ENCODE results near the gene CD160.

Gene CD160

GRCh38 chr1:145729666-145730436, 10.6 kb downstream of the CD160 start:
- Histone ChIP-seq H3K4me1 (ENCODE audit: insufficient read depth, low read length) (no peaks in the 10 kb centered on the region), H3K4me3 (ENCODE audit: low read depth in 1 of 2, low read length in 2 of 2) (no peak overlapping the region), H3K4me2 (ENCODE audit: insufficient read depth, low read length) (no peak overlapping the region), H3K27me3 (ENCODE audit: insufficient read depth, low read length, poor library complexity) (no peaks in the 10 kb centered on the region), H3K36me3 (ENCODE audit: insufficient read depth, low read length) (no peaks in the 10 kb centered on the region), H2AFZ (ENCODE audit: low read depth, low read length) (no peak overlapping the region), H3K27ac (ENCODE audit: low read length) (no peak overlapping the region), H3K79me2 (ENCODE audit: insufficient read depth, low read length) (no peaks in the 10 kb centered on the region), H3K9ac (ENCODE audit: low read depth, low read length) (no peak overlapping the region), H4K20me1 (ENCODE audit: insufficient read depth, low read length) (no peaks in the 10 kb centered on the region), H3K9me3 (ENCODE audit: insufficient read depth, low read length, severe bottlenecking) (no peaks in the 10 kb centered on the region)
- TF ChIP-seq CTCF (IDR thresholded peaks at IDR 0.05; ENCODE audit: borderline replicate concordance, extremely low read depth, low read length, poor library complexity, severe bottlenecking) (no peak), EZH2 (IDR thresholded peaks at IDR 0.05; ENCODE audit: borderline replicate concordance, low read depth, low read length, severe bottlenecking) (no peak)
- DNase-seq, result no peak
- no peak for ATAC-seq (ENCODE audit: insufficient read depth, low read depth)

GRCh38 chr1:145730467-145730866, 11.2 kb downstream of the CD160 start:
- Histone ChIP-seq H3K27ac (ENCODE audit: low read length) (no peak overlapping the region), H3K4me2 (ENCODE audit: insufficient read depth, low read length) (no peak overlapping the region), H3K9me3 (ENCODE audit: insufficient read depth, low read length, severe bottlenecking) (no peaks in the 10 kb centered on the region), H3K79me2 (ENCODE audit: insufficient read depth, low read length) (no peaks in the 10 kb centered on the region), H3K36me3 (ENCODE audit: insufficient read depth, low read length) (no peaks in the 10 kb centered on the region), H3K27me3 (ENCODE audit: insufficient read depth, low read length, poor library complexity) (no peaks in the 10 kb centered on the region), H3K9ac (ENCODE audit: low read depth, low read length) (no peak overlapping the region), H4K20me1 (ENCODE audit: insufficient read depth, low read length) (no peaks in the 10 kb centered on the region), H2AFZ (ENCODE audit: low read depth, low read length) (no peak overlapping the region), H3K4me3 (ENCODE audit: low read depth in 1 of 2, low read length in 2 of 2) (no peak overlapping the region), H3K4me1 (ENCODE audit: insufficient read depth, low read length) (no peaks in the 10 kb centered on the region)
- no peak for DNase-seq
- no peak for TF ChIP-seq CTCF (IDR thresholded peaks at IDR 0.05; ENCODE audit: borderline replicate concordance, extremely low read depth, low read length, poor library complexity, severe bottlenecking)
- no peak for TF ChIP-seq EZH2 (IDR thresholded peaks at IDR 0.05; ENCODE audit: borderline replicate concordance, low read depth, low read length, severe bottlenecking)
- ATAC-seq (ENCODE audit: insufficient read depth, low read depth), result no peak

GRCh38 chr1:145730900-145731299, 11.6 kb downstream of the CD160 start:
- TF ChIP-seq EZH2 (IDR thresholded peaks at IDR 0.05; ENCODE audit: borderline replicate concordance, low read depth, low read length, severe bottlenecking), result no peak
- TF ChIP-seq CTCF (IDR thresholded peaks at IDR 0.05; ENCODE audit: borderline replicate concordance, extremely low read depth, low read length, poor library complexity, severe bottlenecking), result no peak
- no peaks in the 10 kb centered on the region for H3K79me2 ChIP-seq (ENCODE audit: insufficient read depth, low read length)
- DNase-seq, result no peak
- no peaks in the 10 kb centered on the region for H3K36me3 ChIP-seq (ENCODE audit: insufficient read depth, low read length)
- H3K9ac ChIP-seq (ENCODE audit: low read depth, low read length), result no peak overlapping the region
- ATAC-seq (ENCODE audit: insufficient read depth, low read depth), result no peak
- H3K27me3 ChIP-seq (ENCODE audit: insufficient read depth, low read length, poor library complexity), result no peaks in the 10 kb centered on the region
- no peaks in the 10 kb centered on the region for H3K9me3 ChIP-seq (ENCODE audit: insufficient read depth, low read length, severe bottlenecking)
- no peak overlapping the region for H3K4me2 ChIP-seq (ENCODE audit: insufficient read depth, low read length)
- no peaks in the 10 kb centered on the region for H3K4me1 ChIP-seq (ENCODE audit: insufficient read depth, low read length)
- H3K27ac ChIP-seq (ENCODE audit: low read length), result no peak overlapping the region
- no peak overlapping the region for H3K4me3 ChIP-seq (ENCODE audit: low read depth in 1 of 2, low read length in 2 of 2)
- H2AFZ ChIP-seq (ENCODE audit: low read depth, low read length), result no peak overlapping the region
- no peaks in the 10 kb centered on the region for H4K20me1 ChIP-seq (ENCODE audit: insufficient read depth, low read length)
